K562 (cell line): ENCODE measurements around the gene IMPG2. TPM values are rescaled to one million over a fixed set of nuclear protein-coding genes. Genes with fewer than 3 reads are reported as not detected.

Experiments
- ATAC-seq: fragments of 200-7000 bp; cut with Tn5 transposase; 3 replicates; pipeline ENCODE4 v1.9.1; 2020; ENCODE audit warnings: moderate library complexity
- BruUV-seq: library from RNA; stranded (reverse); fragments of 400-500 nt; replicated peaks from 2 replicates; lab custom pipeline; 2021; lab: Mats Ljungman, UMichigan
- CTCF ChIA-PET: fragments of 300-600 bp; formaldehyde crosslinking; extraction: SDS; loops from one replicate; lab custom pipeline; 2021; ENCODE audit warnings: low intra/inter-chr PET ratio; lab: Yijun Ruan, JAX
- POLR2A ChIA-PET: fragments of 300-600, 350-650 bp; sonication (Branson Sonifier 250); formaldehyde crosslinking; extraction: SDS; loops from one replicate; lab custom pipeline; 2021; ENCODE audit warnings: antibody characterized with exemption, inconsistent platforms; lab: Yijun Ruan, JAX
- DNase-seq, 4 experiments: peaks; one replicate each; pipeline versions ENCODE4 v3.0.0 to v3.0.0-alpha.2; 2011 to 2018; ENCODE audit warnings: low spot score in 3 of 4, mixed read lengths in 3 of 4; ENCODE audit errors: extremely low read depth in 1 of 4
- FAIRE-seq: peaks from 2 replicates; lab custom pipeline; 2011; peaks lifted over from hg19 to GRCh38; lab: Jason Lieb, UNC
- H2AFZ ChIP-seq: 2 replicates; pipeline ENCODE4 v1.6.0; 2011; ENCODE audit warnings: low read depth, low read length, control low read depth, inconsistent platforms
- H3K27ac ChIP-seq: fragments of 200-600 bp; 3 replicates; pipeline ENCODE4 v1.8.0; 2011; ENCODE audit warnings: low read depth, mild to moderate bottlenecking, control low read depth, inconsistent platforms, low read length, moderate library complexity, mixed read lengths; ENCODE audit errors: extremely low read depth
- H3K27me3 ChIP-seq, 2 experiments: fragments of 300-600 bp in 1 of 2; 2 replicates in 1 of 2; 3 replicates in 1 of 2; pipeline versions ENCODE4 v1.6.0 to v1.8.0; 2011; ENCODE audit warnings: inconsistent platforms in 2 of 2, low read length in 2 of 2, mild to moderate bottlenecking in 1 of 2, mixed read lengths in 1 of 2, moderate library complexity in 1 of 2; ENCODE audit not compliant: control insufficient read depth in 2 of 2, insufficient read depth in 2 of 2
- H3K36me3 ChIP-seq: fragments of 300-600 bp; 3 replicates; pipeline ENCODE4 v1.8.0; 2011; ENCODE audit warnings: mild to moderate bottlenecking, low read length, inconsistent platforms; ENCODE audit not compliant: control insufficient read depth, insufficient read depth
- H3K4me1 ChIP-seq, 2 experiments: fragments of 200-600 bp in 1 of 2; replicated peaks in 1 of 2; 2 replicates in 1 of 2; 3 replicates in 1 of 2; pipeline versions ENCODE4 v1.5.1 to v1.8.0; 2011; ENCODE audit warnings: inconsistent platforms in 2 of 2, low read length in 2 of 2, mild to moderate bottlenecking in 1 of 2, mixed read lengths in 1 of 2, moderate library complexity in 1 of 2; ENCODE audit not compliant: control insufficient read depth in 2 of 2, insufficient read depth in 2 of 2
- H3K4me2 ChIP-seq: 2 replicates; pipeline ENCODE4 v1.6.1; 2011; ENCODE audit warnings: low read length, control low read depth, inconsistent platforms, mixed read lengths; ENCODE audit not compliant: insufficient read depth
- H3K4me3 ChIP-seq: fragments of 200-600 bp; sonication (generic), shearing (Covaris generic); 2 replicates; pipeline ENCODE4 v1.5.1; 2016; ENCODE audit warnings: control low read depth, inconsistent platforms
- H3K79me2 ChIP-seq: fragments of 200-600 bp; 3 replicates; pipeline ENCODE4 v1.8.0; 2011; ENCODE audit warnings: low read length, inconsistent platforms; ENCODE audit not compliant: control insufficient read depth, insufficient read depth
- H3K9ac ChIP-seq, 2 experiments: 2 replicates each; pipeline versions ENCODE4 v1.6.0 to v1.6.1; 2011; ENCODE audit warnings: low read depth in 2 of 2, low read length in 2 of 2, control low read depth in 1 of 2, inconsistent platforms in 1 of 2, mild to moderate bottlenecking in 1 of 2, mixed read lengths in 1 of 2; ENCODE audit not compliant: insufficient read depth in 1 of 2
- H3K9me1 ChIP-seq: one replicate; pipeline ENCODE4 v1.6.0; 2011; ENCODE audit warnings: inconsistent platforms, mild to moderate bottlenecking, low read length, moderate library complexity; ENCODE audit not compliant: control insufficient read depth, insufficient read depth
- H3K9me3 ChIP-seq: replicated peaks from 2 replicates; pipeline ENCODE4 v1.5.1; 2011; ENCODE audit warnings: low read depth, low read length, inconsistent platforms; ENCODE audit not compliant: control insufficient read depth, insufficient read depth
- H4K20me1 ChIP-seq: replicated peaks from 2 replicates; pipeline ENCODE4 v1.6.1; 2011; ENCODE audit warnings: low read length, inconsistent platforms, mixed read lengths; ENCODE audit not compliant: control insufficient read depth, insufficient read depth
- ATF1 ChIP-seq, 2 experiments: fragments of 450-650 bp in 1 of 2; IDR thresholded peaks; 2 replicates each; pipeline ENCODE4 v1.6.1; 2016; ENCODE audit warnings: missing compliant biosample characterization in 1 of 2, missing genetic modification characterization in 1 of 2
- BRF1 ChIP-seq: IDR thresholded peaks from 3 replicates; pipeline ENCODE4 v1.6.1; 2011; ENCODE audit warnings: borderline replicate concordance, mild to moderate bottlenecking; ENCODE audit not compliant: insufficient read length; ENCODE audit errors: extremely low read depth
- C11orf30 ChIP-seq: fragments of 450-650 bp; IDR thresholded peaks from 2 replicates; pipeline ENCODE4 v1.6.1; 2016; ENCODE audit warnings: low read depth, mild to moderate bottlenecking
- ETV6 ChIP-seq, 3 experiments: fragments of 150-350 bp in 1 of 3; sonication (generic) in 1 of 3; formaldehyde crosslinking in 1 of 3; IDR thresholded peaks; 2 replicates each; pipeline versions ENCODE4 v1.6.1 to v1.8.0; 2014 to 2022; ENCODE audit warnings: borderline replicate concordance in 2 of 3, low read depth in 2 of 3, antibody characterized with exemption in 1 of 3, low read length in 1 of 3, mild to moderate bottlenecking in 1 of 3, missing genetic modification reagents in 1 of 3
- GABPB1 ChIP-seq: sonication (generic); formaldehyde crosslinking; IDR thresholded peaks from 2 replicates; pipeline ENCODE4 v1.8.0; 2022; ENCODE audit warnings: mild to moderate bottlenecking, missing genetic modification reagents
- HMG20B ChIP-seq: fragments of 250-450 bp; sonication (Bioruptor Pico); IDR thresholded peaks from 2 replicates; pipeline ENCODE4 v1.5.0; 2021; ENCODE audit warnings: mild to moderate bottlenecking
- MAFF ChIP-seq: IDR thresholded peaks from 2 replicates; pipeline ENCODE4 v1.6.1; 2012; ENCODE audit warnings: low read length, improper control_type of control experiment
- MEF2A ChIP-seq: IDR thresholded peaks from 2 replicates; pipeline ENCODE4 v1.6.1; 2011; ENCODE audit warnings: low read depth, mild to moderate bottlenecking, low read length, moderate library complexity; ENCODE audit not compliant: control insufficient read depth
- PHB2 ChIP-seq: fragments of 450-650 bp; IDR thresholded peaks from 2 replicates; pipeline ENCODE4 v1.6.1; 2017; ENCODE audit warnings: low read depth
- RCOR1 ChIP-seq, 2 experiments: IDR thresholded peaks; 2 replicates each; pipeline ENCODE4 v1.6.1; 2012; ENCODE audit warnings: low read depth in 2 of 2, low read length in 2 of 2, borderline replicate concordance in 1 of 2, improper control_type of control experiment in 1 of 2
- SRSF3 ChIP-seq: fragments of 200-400 bp; formaldehyde crosslinking; IDR thresholded peaks from 2 replicates; pipeline ENCODE4 v1.6.1; 2016; ENCODE audit warnings: mild to moderate bottlenecking, low read length, moderate library complexity; ENCODE audit not compliant: insufficient read depth
- TCF7 ChIP-seq: sonication (generic); IDR thresholded peaks from 2 replicates; pipeline ENCODE4 v1.6.1; 2016; ENCODE audit warnings: antibody characterized with exemption, borderline replicate concordance
- ZBTB7A ChIP-seq: IDR thresholded peaks from 2 replicates; pipeline ENCODE4 v1.6.1; 2011; ENCODE audit warnings: low read depth, mild to moderate bottlenecking, low read length, moderate library complexity, borderline replicate concordance; ENCODE audit not compliant: control insufficient read depth
- ZNF224 ChIP-seq: sonication (generic); formaldehyde crosslinking; IDR thresholded peaks from 2 replicates; pipeline ENCODE4 v1.8.0; 2022; ENCODE audit warnings: mild to moderate bottlenecking, missing genetic modification reagents
- ZNF764 ChIP-seq: fragments of 250-450 bp; sonication (Bioruptor Pico); IDR thresholded peaks from 2 replicates; pipeline ENCODE4 v1.4.0; 2020; ENCODE audit warnings: low read depth, mild to moderate bottlenecking, moderate library complexity
- WGBS: fragments of 100-300 bp; shearing (Covaris generic); methylation state at CpG from one replicate; pipeline ENCODE4 v1.1.6; 2016; ENCODE audit warnings: low coverage, mixed read lengths; ENCODE audit not compliant: insufficient coverage; ENCODE audit errors: missing lambda C conversion rate; 5-methylcytosine and 5-hydroxymethylcytosine counted together
- in situ Hi-C: fragments of 300-500 bp; cut with MboI; formaldehyde crosslinking; loops from 4 replicates; pipeline ENCODE4 v1.15.0; 2018; ENCODE audit warnings: inconsistent platforms, mixed read lengths
- intact Hi-C: fragments of 100-400 bp; cut with micrococcal nuclease; formaldehyde crosslinking; loops from 2 replicates; pipeline ENCODE4 v1.14.2; 2022
- polyA plus RNA-seq, 8 experiments: library from polyadenylated mRNA; depleted of rRNA in 4 of 8; stranded (reverse) in 5 of 8; unstranded in 3 of 8; fragments of >200 nt; fragmentation: Nextera tagmentation in 2 of 8; fragmentation: Illumina TruSeq in 1 of 8; extraction: Ambion mirVana in 2 of 8; extraction: Trizol in 1 of 8; gene quantifications; 2 replicates each; pipeline versions ENCODE4 v1.2.1 to v1.2.3, GENCODE V29; 2011 to 2014; ENCODE audit warnings: inconsistent platforms in 1 of 8, missing spikeins in 1 of 8
- total RNA-seq, 7 experiments: library from RNA; depleted of rRNA in 6 of 7; stranded (reverse); fragments of >200 nt in 6 of 7; fragmentation: Illumina TruSeq in 2 of 7; extraction: Trizol in 2 of 7; gene quantifications; 2 replicates each; pipeline versions ENCODE4 v1.2.1 to v1.2.3, GENCODE V29; 2011 to 2021; ENCODE audit warnings: low replicate concordance in 1 of 7
- TF ChIP-seq, protein P1 (sequence below): sonication (generic); formaldehyde crosslinking; IDR thresholded peaks from 2 replicates; pipeline ENCODE4 v1.8.0; 2022; ENCODE audit warnings: mild to moderate bottlenecking, missing genetic modification reagents
- TF ChIP-seq, protein P2 (sequence below): sonication (generic); formaldehyde crosslinking; IDR thresholded peaks from 2 replicates; pipeline ENCODE4 v1.8.1; 2023; ENCODE audit warnings: mild to moderate bottlenecking, missing genetic modification reagents, moderate library complexity

Gene IMPG2
- total and polyA plus RNA-seq, 9 of the 15 experiments (the other 6 are each of a cell fraction or from before 2014, with no cell fraction given): 0.04 to 0.36 (median 0.09) TPM

DNA sequence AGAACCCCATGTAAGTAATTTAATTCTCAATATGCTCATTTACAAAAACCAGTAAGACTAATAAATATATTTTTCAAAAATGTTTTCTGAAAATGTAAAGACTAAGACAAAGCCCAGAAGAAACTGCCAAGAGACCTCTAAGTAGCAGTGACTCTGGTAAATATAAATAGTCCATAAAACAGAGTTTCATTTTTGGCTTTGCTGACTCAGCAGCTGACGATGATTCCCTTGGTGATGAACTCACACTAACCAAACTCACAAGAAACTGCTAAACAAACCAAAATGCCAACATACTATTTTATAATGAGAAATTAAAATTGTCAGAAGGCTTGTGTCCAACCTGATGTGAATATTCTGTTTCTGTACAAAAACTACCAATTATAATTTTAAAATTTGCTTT is 31.5 kb upstream of the IMPG2 start (continued):
- peak; percentile 97 for TF ChIP-seq MAFF
- TF ChIP-seq, protein P1, sequence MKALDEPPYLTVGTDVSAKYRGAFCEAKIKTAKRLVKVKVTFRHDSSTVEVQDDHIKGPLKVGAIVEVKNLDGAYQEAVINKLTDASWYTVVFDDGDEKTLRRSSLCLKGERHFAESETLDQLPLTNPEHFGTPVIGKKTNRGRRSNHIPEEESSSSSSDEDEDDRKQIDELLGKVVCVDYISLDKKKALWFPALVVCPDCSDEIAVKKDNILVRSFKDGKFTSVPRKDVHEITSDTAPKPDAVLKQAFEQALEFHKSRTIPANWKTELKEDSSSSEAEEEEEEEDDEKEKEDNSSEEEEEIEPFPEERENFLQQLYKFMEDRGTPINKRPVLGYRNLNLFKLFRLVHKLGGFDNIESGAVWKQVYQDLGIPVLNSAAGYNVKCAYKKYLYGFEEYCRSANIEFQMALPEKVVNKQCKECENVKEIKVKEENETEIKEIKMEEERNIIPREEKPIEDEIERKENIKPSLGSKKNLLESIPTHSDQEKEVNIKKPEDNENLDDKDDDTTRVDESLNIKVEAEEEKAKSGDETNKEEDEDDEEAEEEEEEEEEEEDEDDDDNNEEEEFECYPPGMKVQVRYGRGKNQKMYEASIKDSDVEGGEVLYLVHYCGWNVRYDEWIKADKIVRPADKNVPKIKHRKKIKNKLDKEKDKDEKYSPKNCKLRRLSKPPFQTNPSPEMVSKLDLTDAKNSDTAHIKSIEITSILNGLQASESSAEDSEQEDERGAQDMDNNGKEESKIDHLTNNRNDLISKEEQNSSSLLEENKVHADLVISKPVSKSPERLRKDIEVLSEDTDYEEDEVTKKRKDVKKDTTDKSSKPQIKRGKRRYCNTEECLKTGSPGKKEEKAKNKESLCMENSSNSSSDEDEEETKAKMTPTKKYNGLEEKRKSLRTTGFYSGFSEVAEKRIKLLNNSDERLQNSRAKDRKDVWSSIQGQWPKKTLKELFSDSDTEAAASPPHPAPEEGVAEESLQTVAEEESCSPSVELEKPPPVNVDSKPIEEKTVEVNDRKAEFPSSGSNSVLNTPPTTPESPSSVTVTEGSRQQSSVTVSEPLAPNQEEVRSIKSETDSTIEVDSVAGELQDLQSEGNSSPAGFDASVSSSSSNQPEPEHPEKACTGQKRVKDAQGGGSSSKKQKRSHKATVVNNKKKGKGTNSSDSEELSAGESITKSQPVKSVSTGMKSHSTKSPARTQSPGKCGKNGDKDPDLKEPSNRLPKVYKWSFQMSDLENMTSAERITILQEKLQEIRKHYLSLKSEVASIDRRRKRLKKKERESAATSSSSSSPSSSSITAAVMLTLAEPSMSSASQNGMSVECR: no peak
- no peak for TF ChIP-seq ATF1 (CRISPR knock-in tag; IDR thresholded peaks at IDR 0.05)
- no peak for TF ChIP-seq ATF1 (tag; IDR thresholded peaks at IDR 0.05)
- TF ChIP-seq ZNF224 (CRISPR knock-in tag): no peak
- no peak for TF ChIP-seq MEF2A
- TF ChIP-seq ZNF764 (CRISPR knock-in tag): no peak
- TF ChIP-seq PHB2: no peak
- peak; percentile 93 for TF ChIP-seq C11orf30

GRCh38 chr3:101340591-101340990 is 20.2 kb upstream of the IMPG2 start:
- no peak for DNase-seq
- POLR2A ChIA-PET: interaction anchor here (0.6 kb wide), 1 partner anchor 337 kb away, joined by 3 read pairs; no protein-coding TSS in a partner anchor
- no peak for FAIRE-seq
- Histone ChIP-seq H3K9me3 (no peaks in the 10 kb centered on the region), H3K4me1 (no peaks in the 10 kb centered on the region), H3K27ac (no peak overlapping the region)
- intact Hi-C loops: no loop called here
- TF ChIP-seq TCF7: no peak
- TF ChIP-seq HMG20B (CRISPR knock-in tag): no peak
- no peak for TF ChIP-seq ETV6 (IDR thresholded peaks at IDR 0.05; ENCODE audit: borderline replicate concordance in 1 of 2, low read depth in 2 of 2, low read length in 1 of 2)
- TF ChIP-seq ETV6 (CRISPR knock-in tag; IDR thresholded peaks at IDR 0.05; ENCODE audit: borderline replicate concordance): no peak
- TF ChIP-seq SRSF3: no peak
- TF ChIP-seq RCOR1 (IDR thresholded peaks at IDR 0.05; ENCODE audit: borderline replicate concordance in 1 of 2, low read depth in 2 of 2, low read length in 2 of 2): no peak
- TF ChIP-seq BRF1: no peak
- no peak for TF ChIP-seq GABPB1 (CRISPR knock-in tag)
- TF ChIP-seq ZBTB7A: no peak
- TF ChIP-seq, protein P2, sequence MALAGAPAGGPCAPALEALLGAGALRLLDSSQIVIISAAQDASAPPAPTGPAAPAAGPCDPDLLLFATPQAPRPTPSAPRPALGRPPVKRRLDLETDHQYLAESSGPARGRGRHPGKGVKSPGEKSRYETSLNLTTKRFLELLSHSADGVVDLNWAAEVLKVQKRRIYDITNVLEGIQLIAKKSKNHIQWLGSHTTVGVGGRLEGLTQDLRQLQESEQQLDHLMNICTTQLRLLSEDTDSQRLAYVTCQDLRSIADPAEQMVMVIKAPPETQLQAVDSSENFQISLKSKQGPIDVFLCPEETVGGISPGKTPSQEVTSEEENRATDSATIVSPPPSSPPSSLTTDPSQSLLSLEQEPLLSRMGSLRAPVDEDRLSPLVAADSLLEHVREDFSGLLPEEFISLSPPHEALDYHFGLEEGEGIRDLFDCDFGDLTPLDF (CRISPR knock-in tag): no peak
- TF ChIP-seq, all 486 proteins: peak for 0
- Histone ChIP-seq H3K27me3 (no peaks in the 10 kb centered on the region), H3K4me2 (no peak overlapping the region), H2AFZ (no peak overlapping the region), H3K9me1 (no peaks in the 10 kb centered on the region), H3K79me2 (no peaks in the 10 kb centered on the region), H3K4me3 (no peak overlapping the region), H3K9ac (no peak overlapping the region), H3K36me3 (peaks cover 9% of the 10 kb centered on the region; the same call in 1 of the 3 replicates), H4K20me1 (no peaks in the 10 kb centered on the region)
- CTCF ChIA-PET: no interaction called here
- in situ Hi-C loops: no loop called here
- BruUV-seq: no TSS peak
- no peak for ATAC-seq
- WGBS: 50% methylated on average over 2 of the region's 2 CpGs
